ENCODE data around the gene TDO2. TPM values are rescaled to one million over a fixed set of nuclear protein-coding genes. Genes with fewer than 3 reads are reported as not detected.

TDO2 gene
- total RNA-seq, 4 donors from 2014 or later: not detected

DNA sequence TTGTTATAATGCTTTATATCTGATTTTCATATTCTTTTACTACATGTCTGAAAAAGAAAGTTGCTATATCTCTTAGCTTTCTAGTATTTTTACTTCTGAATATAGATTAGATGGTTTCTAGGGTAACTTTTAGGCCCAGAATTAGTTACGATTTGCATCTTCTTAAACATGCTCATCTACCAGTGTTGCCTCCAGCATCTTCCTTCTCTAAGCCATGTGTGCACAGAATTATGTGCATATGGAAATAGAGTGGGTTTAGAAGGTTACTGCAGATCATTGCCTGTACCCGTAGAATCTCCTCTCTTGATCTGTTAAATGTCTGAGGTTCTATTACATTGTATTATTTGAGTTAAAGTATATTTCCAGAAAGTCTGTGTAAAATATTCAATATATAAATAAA is 2.5 kb upstream of the TDO2 start:
- Histone ChIP-seq H3K27me3 (no peaks in the 10 kb centered on the region), H3K36me3 (no peaks in the 10 kb centered on the region), H3K27ac (replicated peaks in 1 of 4) (no peak overlapping the region), H3K9me3 (no peaks in the 10 kb centered on the region), H3K4me3 (no peak overlapping the region), H3K4me1 (peaks cover 0 to 4% (median 0%) of the 10 kb centered on the region in 4 donors)
- 90% methylated on average over 2 of the region's 2 CpGs for WGBS
- no peak for DNase-seq (ENCODE audit: extremely low spot score)
- TF ChIP-seq POLR2AphosphoS5 (IDR thresholded peaks at IDR 0.05) (no peak), EP300 (IDR thresholded peaks at IDR 0.05) (no peak), POLR2A (IDR thresholded peaks at IDR 0.05; ENCODE audit: low read depth) (no peak)
- TF ChIP-seq, protein P1, sequence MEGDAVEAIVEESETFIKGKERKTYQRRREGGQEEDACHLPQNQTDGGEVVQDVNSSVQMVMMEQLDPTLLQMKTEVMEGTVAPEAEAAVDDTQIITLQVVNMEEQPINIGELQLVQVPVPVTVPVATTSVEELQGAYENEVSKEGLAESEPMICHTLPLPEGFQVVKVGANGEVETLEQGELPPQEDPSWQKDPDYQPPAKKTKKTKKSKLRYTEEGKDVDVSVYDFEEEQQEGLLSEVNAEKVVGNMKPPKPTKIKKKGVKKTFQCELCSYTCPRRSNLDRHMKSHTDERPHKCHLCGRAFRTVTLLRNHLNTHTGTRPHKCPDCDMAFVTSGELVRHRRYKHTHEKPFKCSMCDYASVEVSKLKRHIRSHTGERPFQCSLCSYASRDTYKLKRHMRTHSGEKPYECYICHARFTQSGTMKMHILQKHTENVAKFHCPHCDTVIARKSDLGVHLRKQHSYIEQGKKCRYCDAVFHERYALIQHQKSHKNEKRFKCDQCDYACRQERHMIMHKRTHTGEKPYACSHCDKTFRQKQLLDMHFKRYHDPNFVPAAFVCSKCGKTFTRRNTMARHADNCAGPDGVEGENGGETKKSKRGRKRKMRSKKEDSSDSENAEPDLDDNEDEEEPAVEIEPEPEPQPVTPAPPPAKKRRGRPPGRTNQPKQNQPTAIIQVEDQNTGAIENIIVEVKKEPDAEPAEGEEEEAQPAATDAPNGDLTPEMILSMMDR (IDR thresholded peaks at IDR 0.05): no peak
- intact Hi-C loops (cut with DNase I): no loop called here

DNA sequence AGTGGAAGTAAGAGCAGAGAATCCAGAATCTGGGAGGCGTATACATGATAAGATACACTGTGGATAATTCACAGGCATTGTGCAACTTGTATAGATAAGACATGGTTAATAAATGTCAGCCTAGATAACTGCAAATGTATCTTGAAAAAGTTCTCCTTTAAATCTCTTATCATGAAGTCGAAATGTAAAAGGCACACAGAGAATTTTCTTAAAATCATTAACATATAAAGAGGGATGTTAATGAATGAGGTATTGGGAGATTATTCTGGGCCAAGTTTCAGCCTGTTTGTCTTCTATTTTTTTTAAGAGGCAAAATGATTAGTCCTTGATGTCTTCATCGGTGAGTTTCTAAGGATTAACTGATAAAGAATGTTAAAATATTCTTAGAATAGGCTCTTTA is 835 bp downstream of the TDO2 start:
- no peaks in the 10 kb centered on the region for H3K27me3 ChIP-seq
- H3K36me3 ChIP-seq: no peaks in the 10 kb centered on the region
- H3K4me3 ChIP-seq: no peak overlapping the region
- no peak for DNase-seq (ENCODE audit: extremely low spot score)
- 77% methylated on average over 3 of the region's 3 CpGs for WGBS
- TF ChIP-seq POLR2AphosphoS5 (IDR thresholded peaks at IDR 0.05) (no peak), POLR2A (IDR thresholded peaks at IDR 0.05; ENCODE audit: low read depth) (no peak), EP300 (IDR thresholded peaks at IDR 0.05) (no peak)
- TF ChIP-seq, protein P1 (IDR thresholded peaks at IDR 0.05): no peak
- H3K9me3 ChIP-seq: no peaks in the 10 kb centered on the region
- H3K4me1 ChIP-seq: peaks cover 0 to 4% (median 0%) of the 10 kb centered on the region in 4 donors
- intact Hi-C loops (cut with DNase I): no loop called here
- no peak overlapping the region for H3K27ac ChIP-seq (replicated peaks in 1 of 4)

DNA sequence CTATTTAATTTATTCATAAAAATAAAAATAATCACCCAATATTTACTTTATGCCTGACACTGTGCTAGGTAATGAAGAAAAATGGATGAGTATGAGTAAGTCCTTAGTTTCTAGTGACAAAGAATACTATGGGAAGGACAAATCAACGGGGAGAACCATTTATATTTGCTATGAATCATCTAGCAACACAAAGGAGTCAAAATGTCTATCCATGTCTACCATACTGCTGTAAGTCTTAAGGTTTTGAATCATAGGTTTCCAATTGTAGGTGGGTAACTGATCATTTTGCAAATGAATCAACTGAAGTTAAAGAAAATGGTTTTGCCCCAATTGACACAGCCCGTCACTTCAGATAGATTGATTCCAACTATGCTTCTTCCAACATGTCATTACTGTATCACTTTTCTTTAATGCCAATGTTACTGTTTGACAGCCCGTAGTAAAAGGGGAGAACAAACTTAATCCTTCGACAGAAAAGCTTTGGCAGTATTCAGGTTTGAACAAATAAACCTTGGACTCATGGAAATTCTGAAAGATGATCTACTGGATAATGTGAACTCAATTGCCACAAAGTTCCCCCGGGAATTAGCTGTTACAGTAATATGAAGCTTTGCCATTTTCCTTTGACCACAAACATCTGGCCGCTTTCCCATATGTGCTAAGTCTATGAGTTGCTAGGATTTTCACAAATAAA is 3.2 kb downstream of the TDO2 start:
- Histone ChIP-seq H3K4me1 (no peaks in the 10 kb centered on the region), H3K9me3 (no peaks in the 10 kb centered on the region), H3K27ac (replicated peaks in 1 of 4) (no peak overlapping the region), H3K36me3 (no peaks in the 10 kb centered on the region), H3K27me3 (no peaks in the 10 kb centered on the region), H3K4me3 (no peak overlapping the region)
- intact Hi-C loops (cut with DNase I): no loop called here
- DNase-seq (ENCODE audit: extremely low spot score): no peak
- 54% methylated on average over 6 of the region's 6 CpGs for WGBS
- TF ChIP-seq, protein P1 (IDR thresholded peaks at IDR 0.05): no peak
- TF ChIP-seq EP300 (IDR thresholded peaks at IDR 0.05) (no peak), POLR2AphosphoS5 (IDR thresholded peaks at IDR 0.05) (no peak), POLR2A (IDR thresholded peaks at IDR 0.05; ENCODE audit: low read depth) (no peak)

DNA sequence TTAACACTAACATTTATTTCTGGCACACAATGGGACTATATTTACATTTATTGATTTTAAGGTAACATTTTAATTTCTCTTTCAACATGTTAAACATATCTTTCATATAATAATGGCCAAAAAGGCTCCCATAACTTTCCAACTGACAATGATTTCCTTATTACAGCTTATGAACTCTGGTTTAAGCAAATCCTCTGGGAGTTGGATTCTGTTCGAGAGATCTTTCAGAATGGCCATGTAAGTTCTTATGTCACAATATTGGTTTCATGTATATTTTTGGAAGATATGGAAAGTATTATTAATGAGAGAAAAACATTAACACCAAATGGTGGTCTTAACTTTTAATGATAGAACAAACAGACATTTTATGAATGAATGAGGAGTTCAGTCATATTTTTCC is 4.1 kb downstream of the TDO2 start:
- no peak for DNase-seq (ENCODE audit: extremely low spot score)

More for the DNA sequence above, 4.1 kb downstream of the TDO2 start:
- Histone ChIP-seq H3K9me3 (no peaks in the 10 kb centered on the region), H3K4me1 (no peaks in the 10 kb centered on the region), H3K27me3 (no peaks in the 10 kb centered on the region), H3K4me3 (no peak overlapping the region), H3K27ac (replicated peaks in 1 of 4) (no peak overlapping the region), H3K36me3 (no peaks in the 10 kb centered on the region)
- WGBS: 84% methylated on average over 1 of the region's 1 CpG
- TF ChIP-seq EP300 (IDR thresholded peaks at IDR 0.05) (no peak), POLR2AphosphoS5 (IDR thresholded peaks at IDR 0.05) (no peak), POLR2A (IDR thresholded peaks at IDR 0.05; ENCODE audit: low read depth) (no peak)
- TF ChIP-seq, protein P1 (IDR thresholded peaks at IDR 0.05): no peak
- intact Hi-C loops (cut with DNase I): no loop called here
